A204.1 (cell line): ENCODE measurements around the gene CLPTM1L.
"Not testable (repeated sequence)": the region's sequence is repeated elsewhere in the genome, so short reads cannot be mapped to it uniquely, and the experiment has no call there.

Experiments
- FAIRE-seq: peaks from 2 replicates; lab custom pipeline; 2012; peaks lifted over from hg19 to GRCh38; lab: Jason Lieb, UNC

CLPTM1L gene

DNA sequence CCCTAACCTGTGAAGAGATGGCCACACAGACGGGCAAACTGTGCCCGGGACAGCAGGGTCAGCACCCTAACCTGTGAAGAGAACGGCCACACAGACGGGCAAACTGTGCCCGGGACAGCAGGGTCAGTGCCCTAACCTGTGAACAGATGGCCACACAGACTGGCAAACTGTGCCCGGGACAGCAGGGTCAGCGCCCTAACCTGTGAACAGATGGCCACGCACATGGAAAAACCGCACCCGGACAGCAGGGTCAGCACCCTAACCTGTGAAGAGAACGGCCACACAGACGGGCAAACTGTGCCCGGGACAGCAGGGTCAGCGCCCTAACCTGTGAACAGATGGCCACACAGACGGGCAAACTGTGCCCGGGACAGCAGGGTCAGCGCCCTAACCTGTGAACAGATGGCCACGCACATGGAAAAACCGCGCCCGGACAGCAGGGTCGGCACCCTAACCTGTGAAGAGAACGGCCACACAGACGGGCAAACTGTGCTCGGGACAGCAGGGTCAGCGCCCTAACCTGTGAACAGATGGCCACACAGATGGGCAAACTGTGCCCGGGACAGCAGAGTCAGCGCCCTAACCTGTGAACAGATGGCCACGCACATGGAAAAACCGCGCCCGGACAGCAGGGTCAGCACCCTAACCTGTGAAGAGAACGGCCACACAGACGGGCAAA lies 5.6 kb downstream of the CLPTM1L start:
- FAIRE-seq: not testable (repeated sequence)

DNA sequence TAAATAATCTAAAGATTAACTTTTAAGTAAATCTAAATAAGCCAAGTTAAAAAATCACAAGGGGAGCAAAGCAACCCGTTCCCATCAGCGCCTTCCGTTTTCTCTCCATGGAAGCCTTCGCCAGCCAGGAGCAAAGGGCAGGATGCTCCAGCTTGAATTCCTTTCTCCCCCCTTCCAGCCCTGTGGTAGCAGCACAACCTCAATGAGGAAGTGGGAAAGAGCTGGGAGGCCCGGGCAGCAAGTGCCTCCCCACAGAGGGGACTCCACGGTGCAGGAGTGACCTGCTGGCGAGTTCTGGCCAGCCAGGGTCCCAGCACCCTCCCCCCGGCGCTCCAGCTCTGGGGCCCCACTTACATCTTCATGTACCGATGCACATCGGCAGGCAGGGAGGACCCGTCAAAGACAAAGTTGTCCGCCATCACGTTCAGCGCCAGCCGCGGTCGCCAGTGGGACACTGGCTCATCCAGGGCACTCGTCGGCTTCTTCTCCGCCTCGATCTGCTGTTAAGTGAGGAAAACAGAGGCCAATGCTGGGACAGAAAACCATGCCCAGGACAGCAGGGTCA lies 6.3 kb downstream of the CLPTM1L start:
- FAIRE-seq: no peak

DNA sequence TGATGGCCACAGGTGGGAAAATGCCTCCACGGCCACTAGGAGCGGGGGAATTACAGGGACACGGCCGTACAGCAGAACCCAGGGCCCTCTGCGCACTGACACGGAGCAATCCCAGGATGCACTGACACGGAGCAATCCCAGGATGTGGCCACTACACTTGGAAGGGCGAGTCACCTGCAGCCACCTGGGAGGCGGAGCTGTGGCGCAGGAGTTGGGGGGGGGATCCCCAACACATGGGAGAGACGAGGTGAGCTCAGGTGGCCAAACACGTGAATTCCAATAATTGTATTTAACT lies 6.8 kb downstream of the CLPTM1L start:
- no peak for FAIRE-seq

DNA sequence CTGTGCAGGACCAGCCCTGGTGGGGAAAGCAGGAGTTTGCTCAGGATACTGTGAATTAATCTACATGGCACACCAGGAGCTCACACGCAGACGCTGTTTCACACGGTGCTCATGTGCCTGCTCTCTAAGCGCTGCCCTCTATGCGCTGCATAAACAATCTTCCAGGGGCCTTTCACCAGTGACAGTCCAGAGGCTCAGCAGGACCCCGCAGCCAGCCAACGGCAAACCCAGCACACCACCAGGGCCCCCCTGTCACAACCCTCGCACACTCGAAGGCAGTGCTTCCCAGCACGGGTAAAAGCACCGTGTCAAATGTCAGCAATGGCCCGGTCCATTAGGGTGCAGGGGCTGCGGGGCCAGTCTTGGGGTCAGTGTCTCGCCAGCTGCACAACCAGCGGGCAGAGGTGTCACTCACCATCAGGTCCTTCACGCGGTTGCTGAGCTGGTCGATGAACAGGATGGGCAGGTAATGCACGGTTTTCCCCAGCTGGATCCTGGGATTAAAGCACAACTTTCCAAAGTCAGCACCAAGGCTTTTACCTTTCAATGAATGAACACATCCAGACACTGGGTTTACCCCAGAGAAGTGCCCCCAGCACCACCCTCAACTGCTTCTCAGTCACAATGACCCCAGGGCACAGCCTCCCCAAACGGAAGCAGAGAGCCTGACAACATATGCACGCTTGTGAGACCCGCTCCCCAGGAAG lies 7.3 kb downstream of the CLPTM1L start:
- FAIRE-seq: no peak

DNA sequence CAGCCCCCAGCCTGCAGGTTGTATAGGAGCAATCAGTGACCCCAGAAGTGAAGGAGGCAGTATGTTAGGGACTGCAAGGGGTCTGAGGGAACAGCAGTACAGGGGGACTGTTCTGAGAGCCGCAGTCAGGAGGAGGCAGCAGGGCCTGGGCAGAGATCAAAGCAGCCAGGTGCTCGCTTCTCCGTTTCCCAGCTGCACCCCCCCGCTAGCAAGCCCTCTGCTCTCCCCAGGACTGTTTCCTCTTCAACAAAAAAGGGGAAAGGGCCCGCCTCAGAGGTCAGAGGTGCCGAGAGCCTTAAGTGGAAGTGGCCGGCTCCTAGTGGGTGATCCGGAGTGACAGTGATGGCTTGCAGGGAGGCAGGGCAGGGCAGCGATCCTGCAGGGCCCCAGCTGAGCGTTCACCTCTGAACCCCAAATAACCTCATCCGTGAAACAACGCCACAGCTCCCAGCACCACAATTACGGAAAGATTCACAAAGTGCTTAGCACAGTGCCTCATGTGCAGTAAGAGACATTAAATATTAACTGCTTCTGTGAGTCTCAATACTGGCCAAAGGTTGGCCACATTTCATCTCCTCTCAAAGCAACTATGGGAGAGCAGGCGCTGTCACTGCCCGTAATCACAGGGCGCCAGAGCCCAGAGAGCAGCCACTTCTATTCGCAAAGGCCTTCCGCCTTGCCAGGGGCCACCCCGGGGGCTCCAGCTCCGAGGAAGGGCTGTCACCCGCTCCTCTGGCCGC lies 8.0 kb downstream of the CLPTM1L start:
- FAIRE-seq: no peak

DNA sequence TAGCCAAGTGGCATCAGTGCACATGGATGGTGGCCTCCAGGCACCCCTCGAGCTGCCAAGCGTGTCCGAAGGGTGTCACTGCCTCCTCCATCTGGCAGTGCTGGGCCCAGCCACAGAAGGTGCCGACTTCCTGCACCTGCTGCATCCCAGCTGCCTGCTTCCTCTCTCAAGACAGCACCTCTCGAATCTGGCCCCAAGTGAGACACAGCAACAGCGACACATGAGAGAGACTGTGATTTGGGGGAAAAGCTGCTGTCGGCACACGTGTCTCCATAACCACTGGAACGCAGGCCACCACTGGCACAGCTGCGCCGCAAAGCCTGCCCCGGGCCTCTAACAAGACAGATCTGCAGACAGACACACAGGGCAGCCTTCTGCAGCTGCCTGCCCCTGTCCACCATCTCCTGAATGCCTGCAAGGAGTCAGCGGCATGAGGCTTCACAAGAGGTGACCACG lies 8.8 kb downstream of the CLPTM1L start:
- FAIRE-seq: no peak

- no peak for FAIRE-seq
Observed at GRCh38 chr5:1335540-1336095, 9.3 kb downstream of the CLPTM1L start.

DNA sequence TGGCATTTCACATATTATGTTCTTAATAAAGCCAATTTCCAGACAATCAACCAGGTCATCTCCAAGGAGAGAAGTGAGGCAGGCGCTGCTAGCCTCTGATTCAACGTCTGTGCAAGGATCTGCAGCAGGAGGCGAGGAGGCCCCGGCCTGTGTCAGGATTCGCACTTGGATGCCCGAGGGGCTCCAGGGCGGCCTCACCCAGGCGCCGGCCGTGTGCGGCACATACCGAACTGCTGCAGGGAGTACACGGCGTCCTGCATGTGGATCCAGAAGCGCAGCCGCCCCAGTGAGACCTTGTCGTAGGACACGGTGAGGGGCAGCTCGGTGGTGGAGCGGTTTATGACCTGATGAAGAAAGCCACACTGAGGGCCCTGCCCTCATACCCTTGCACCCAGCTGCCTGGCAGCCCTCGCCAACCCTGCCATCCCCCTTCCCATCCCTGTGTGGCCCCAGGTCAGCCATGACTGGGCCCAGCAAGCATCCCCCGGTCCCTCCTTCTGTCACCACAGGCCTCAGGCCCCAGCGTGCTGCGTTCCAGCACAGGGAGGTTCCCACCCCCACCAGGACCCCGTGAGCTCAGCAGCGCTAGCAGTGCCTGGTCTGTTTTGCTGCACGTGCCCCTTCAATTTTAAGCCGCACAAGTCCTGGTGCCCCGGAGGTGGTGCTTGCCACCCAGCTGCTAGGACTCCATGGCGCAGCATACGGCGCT lies 9.9 kb downstream of the CLPTM1L start:
- no peak for FAIRE-seq

DNA sequence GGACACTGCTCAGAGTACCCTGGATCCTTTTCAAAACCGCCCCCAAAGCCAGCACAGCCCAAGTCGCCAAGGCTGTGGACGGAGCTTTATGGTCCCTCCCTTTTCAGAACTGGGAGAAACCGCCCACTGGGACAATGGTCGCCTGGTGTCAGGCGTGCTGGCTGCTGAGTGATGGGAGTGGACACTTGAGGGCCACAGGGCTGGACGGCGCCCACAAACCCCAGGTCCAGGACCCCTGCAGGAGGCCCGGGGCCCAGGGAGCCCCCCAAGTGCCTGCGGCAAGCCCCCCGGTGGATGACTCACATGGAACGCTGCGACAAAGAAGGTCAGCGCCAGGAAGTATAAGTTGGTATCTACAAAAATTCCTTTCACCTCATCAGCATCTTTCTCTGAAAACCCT lies 10.9 kb downstream of the CLPTM1L start:
- FAIRE-seq: no peak

GRCh38 chr5:1333286-1333685 lies 11.6 kb downstream of the CLPTM1L start:
- not testable (repeated sequence) for FAIRE-seq

- no peak for FAIRE-seq
Observed at GRCh38 chr5:1332461-1333001, 12.4 kb downstream of the CLPTM1L start.

GRCh38 chr5:1331861-1332405 lies 13.0 kb downstream of the CLPTM1L start:
- no peak for FAIRE-seq

GRCh38 chr5:1330847-1331831 lies 13.8 kb downstream of the CLPTM1L start:
- FAIRE-seq: no peak

DNA sequence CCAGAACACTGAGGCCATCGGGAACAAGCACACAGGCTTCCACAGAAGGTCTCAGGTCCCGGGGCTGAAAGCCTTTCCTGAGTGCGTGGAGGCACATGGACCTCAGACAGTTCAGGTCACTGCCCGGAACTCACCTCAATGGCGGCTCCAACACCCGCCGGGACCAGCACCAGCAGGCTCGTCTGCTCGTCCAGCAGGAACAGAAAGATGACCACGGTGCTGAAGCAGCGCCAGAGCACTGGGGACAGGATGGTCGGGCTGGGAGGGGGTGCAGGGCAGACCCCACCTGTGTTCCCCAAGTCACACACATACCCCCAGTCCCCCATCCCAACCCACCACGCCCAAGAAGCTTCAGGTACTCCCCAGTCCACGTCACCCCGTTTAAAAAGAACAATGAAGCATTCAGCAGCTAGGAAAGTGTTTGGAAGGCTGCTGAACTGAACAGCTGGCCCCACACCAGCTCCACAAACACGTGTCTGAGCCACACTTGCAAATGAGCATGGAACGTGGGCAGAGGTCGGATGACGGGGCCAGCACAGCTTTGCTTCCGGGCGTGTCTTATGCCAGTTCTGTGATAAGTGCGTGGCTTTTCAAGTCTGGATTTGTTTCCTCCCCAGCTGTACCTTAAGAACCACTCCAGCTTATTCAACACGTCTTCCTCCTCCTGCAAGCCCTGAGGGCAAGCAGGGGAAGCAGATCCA lies 14.6 kb downstream of the CLPTM1L start:
- FAIRE-seq: no peak

GRCh38 chr5:1329111-1329579 lies 15.8 kb downstream of the CLPTM1L start:
- FAIRE-seq: no peak

DNA sequence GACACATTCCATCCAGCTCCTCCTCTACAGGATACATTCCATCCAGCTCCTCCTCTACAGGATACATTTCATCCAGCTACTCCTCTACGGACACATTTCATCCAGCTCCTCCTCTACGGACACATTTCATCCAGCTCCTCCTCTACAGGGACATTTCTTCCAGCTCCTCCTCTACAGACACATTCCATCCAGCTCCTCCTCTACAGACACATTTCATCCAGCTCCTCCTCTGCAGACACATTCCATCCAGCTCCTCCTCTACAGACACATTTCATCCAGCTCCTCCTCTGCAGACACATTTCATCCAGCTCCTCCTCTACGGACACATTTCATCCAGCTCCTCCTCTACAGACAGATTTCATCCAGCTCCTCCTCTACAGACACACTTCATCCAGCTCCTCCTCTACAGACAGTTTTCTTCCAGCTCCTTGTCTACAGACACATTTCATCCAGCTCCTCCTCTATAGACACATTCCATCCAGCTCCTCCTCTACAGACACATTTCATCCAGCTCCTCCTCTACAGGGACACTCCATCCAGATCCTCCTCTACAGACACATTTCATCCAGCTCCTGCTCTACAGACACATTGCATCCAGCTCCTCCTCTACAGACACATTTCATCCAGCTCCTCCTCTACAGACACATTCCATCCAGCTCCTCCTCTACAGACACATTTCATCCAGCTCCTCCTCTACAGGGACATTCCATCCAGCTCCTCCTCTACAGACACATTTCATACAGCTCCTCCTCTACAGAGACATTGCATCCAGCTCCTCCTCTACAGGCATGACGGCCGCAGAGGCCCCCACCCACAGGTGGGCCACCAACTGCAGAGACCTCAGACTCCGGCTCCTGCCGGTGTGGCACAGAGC lies 16.4 kb downstream of the CLPTM1L start:
- not testable (repeated sequence) for FAIRE-seq

GRCh38 chr5:1326901-1327756 lies 17.8 kb downstream of the CLPTM1L start:
- FAIRE-seq: peak; percentile 98

- FAIRE-seq: not testable (repeated sequence)
Observed at GRCh38 chr5:1326532-1326875, 18.4 kb downstream of the CLPTM1L start.
